ENCODE results near the gene STK33. TPM values are rescaled to one million over a fixed set of nuclear protein-coding genes. Genes with fewer than 3 reads are reported as not detected.

STK33 gene
- polyA plus RNA-seq, 1 of the 3 experiments (the other 2 are of a cell fraction): 12.3 TPM

GRCh38 chr11:8403310-8403709, 190.7 kb downstream of the STK33 start:
- H4K20me1 ChIP-seq (ENCODE audit: insufficient read depth): no peaks in the 10 kb centered on the region
- H3F3A ChIP-seq (replicated peaks; ENCODE audit: insufficient read depth): no peaks in the 10 kb centered on the region
- H3K27me3 ChIP-seq (ENCODE audit: insufficient read depth): no peaks in the 10 kb centered on the region
- H3K9ac ChIP-seq: no peak overlapping the region
- H3K4me3 ChIP-seq (ENCODE audit: low read depth in 2 of 2, low read length in 1 of 2): no peak overlapping the region
- POLR2A ChIA-PET: no interaction called here
- H3K27ac ChIP-seq (ENCODE audit: low read depth in 2 of 2, low read length in 1 of 2): no peak overlapping the region
- no peak for DNase-seq
- H3K4me1 ChIP-seq (ENCODE audit: control insufficient read depth in 1 of 2, insufficient read depth in 2 of 2, low read depth in 1 of 2, low read length in 1 of 2): no peaks in the 10 kb centered on the region
- TF ChIP-seq REST (IDR thresholded peaks at IDR 0.05; ENCODE audit: low read depth, low read length): peak; percentile 95
- TF ChIP-seq CHD2 (IDR thresholded peaks at IDR 0.05; ENCODE audit: low read length, partially characterized antibody): no peak
- 76% methylated on average over 1 of the region's 1 CpG for WGBS (ENCODE audit: low lambda C conversion rate)
- H3K9me3 ChIP-seq: no peaks in the 10 kb centered on the region; the same call in 1 of the 2 replicates
- no peaks in the 10 kb centered on the region for H3K79me2 ChIP-seq (ENCODE audit: insufficient read depth)
- CTCF ChIA-PET: no interaction called here
- no peaks in the 10 kb centered on the region for H3K36me3 ChIP-seq (replicated peaks in 1 of 2; ENCODE audit: control insufficient read depth in 1 of 2, insufficient read depth in 2 of 2, low read length in 1 of 2)
- H3K9me2 ChIP-seq: no peaks in the 10 kb centered on the region
- H2AFZ ChIP-seq (ENCODE audit: low read depth): no peak overlapping the region
- no peak overlapping the region for H3K4me2 ChIP-seq

- ChIA-PET POLR2A (no interaction called here), CTCF (interaction anchor here (0.6 to 1.8 kb wide), 2 partner anchors 11 to 12 kb away, joined by 3 to 4 read pairs; no protein-coding TSS in a partner anchor)
- no peaks in the 10 kb centered on the region for H3K36me3 ChIP-seq (replicated peaks in 1 of 2; ENCODE audit: control insufficient read depth in 1 of 2, insufficient read depth in 2 of 2, low read length in 1 of 2)
- no peak for TF ChIP-seq RAD21 (IDR thresholded peaks at IDR 0.05; ENCODE audit: low read length)
- TF ChIP-seq SMC3 (IDR thresholded peaks at IDR 0.05; ENCODE audit: low read depth, low read length): no peak
- H3K4me2 ChIP-seq: no peak overlapping the region
- H3K4me3 ChIP-seq (ENCODE audit: low read depth in 2 of 2, low read length in 1 of 2): no peak overlapping the region
- H3K27me3 ChIP-seq (ENCODE audit: insufficient read depth): no peaks in the 10 kb centered on the region
- no peak overlapping the region for H3K9ac ChIP-seq
- no peaks in the 10 kb centered on the region for H3K9me3 ChIP-seq
- no peak overlapping the region for H2AFZ ChIP-seq (ENCODE audit: low read depth)
- H4K20me1 ChIP-seq (ENCODE audit: insufficient read depth): no peaks in the 10 kb centered on the region
- 100% methylated on average over 3 of the region's 3 CpGs for WGBS (ENCODE audit: low lambda C conversion rate)
- no peak overlapping the region for H3K27ac ChIP-seq (ENCODE audit: low read depth in 2 of 2, low read length in 1 of 2)
- H3K4me1 ChIP-seq (ENCODE audit: control insufficient read depth in 1 of 2, insufficient read depth in 2 of 2, low read depth in 1 of 2, low read length in 1 of 2): peaks cover 0 to 11% of the 10 kb centered on the region in 2 experiments; a peak in 1 of 4 replicates
- no peak for DNase-seq
- H3K79me2 ChIP-seq (ENCODE audit: insufficient read depth): no peaks in the 10 kb centered on the region
- no peaks in the 10 kb centered on the region for H3K9me2 ChIP-seq
- H3F3A ChIP-seq (replicated peaks; ENCODE audit: insufficient read depth): no peaks in the 10 kb centered on the region
These were observed 201.1 kb downstream of the STK33 start for GRCh38 chr11:8392886-8393285.

GRCh38 chr11:8392166-8392565, 201.9 kb downstream of the STK33 start:
- Histone ChIP-seq H3K27ac (ENCODE audit: low read depth in 2 of 2, low read length in 1 of 2) (no peak overlapping the region), H3K36me3 (replicated peaks in 1 of 2; ENCODE audit: control insufficient read depth in 1 of 2, insufficient read depth in 2 of 2, low read length in 1 of 2) (no peaks in the 10 kb centered on the region), H3K27me3 (ENCODE audit: insufficient read depth) (no peaks in the 10 kb centered on the region), H4K20me1 (ENCODE audit: insufficient read depth) (no peaks in the 10 kb centered on the region), H3K4me1 (ENCODE audit: control insufficient read depth in 1 of 2, insufficient read depth in 2 of 2, low read depth in 1 of 2, low read length in 1 of 2) (peaks cover 0 to 11% of the 10 kb centered on the region in 2 experiments; a peak in 1 of 4 replicates), H2AFZ (ENCODE audit: low read depth) (no peak overlapping the region), H3F3A (replicated peaks; ENCODE audit: insufficient read depth) (no peaks in the 10 kb centered on the region), H3K9me2 (no peaks in the 10 kb centered on the region), H3K79me2 (ENCODE audit: insufficient read depth) (no peaks in the 10 kb centered on the region), H3K9me3 (no peaks in the 10 kb centered on the region), H3K4me2 (no peak overlapping the region), H3K4me3 (ENCODE audit: low read depth in 2 of 2, low read length in 1 of 2) (no peak overlapping the region), H3K9ac (no peak overlapping the region)
- no peak for DNase-seq
- ChIA-PET CTCF (interaction anchor here (0.5 to 1.8 kb wide), 3 partner anchors 10 to 133 kb away, joined by 3 to 4 read pairs (median 3); no protein-coding TSS in a partner anchor), POLR2A (no interaction called here)
- WGBS (ENCODE audit: low lambda C conversion rate): 69% methylated on average over 4 of the region's 4 CpGs
- TF ChIP-seq IRF3 (IDR thresholded peaks at IDR 0.05; ENCODE audit: low read depth, low read length) (no peak), CTCF (IDR thresholded peaks at IDR 0.05) (no peak), CHD2 (IDR thresholded peaks at IDR 0.05; ENCODE audit: low read length, partially characterized antibody) (no peak), SIN3A (IDR thresholded peaks at IDR 0.05; ENCODE audit: borderline replicate concordance, low read depth, low read length) (no peak), TEAD4 (IDR thresholded peaks at IDR 0.05; ENCODE audit: borderline replicate concordance, insufficient read depth) (no peak), YY1 (IDR thresholded peaks at IDR 0.05; ENCODE audit: low read depth) (no peak), RCOR1 (IDR thresholded peaks at IDR 0.05; ENCODE audit: low read length) (no peak), TAF1 (IDR thresholded peaks at IDR 0.05; ENCODE audit: borderline replicate concordance, low read depth, low read length) (no peak), MXI1 (IDR thresholded peaks at IDR 0.05; ENCODE audit: low read depth, low read length) (no peak), ELF1 (IDR thresholded peaks at IDR 0.05) (no peak), GABPA (IDR thresholded peaks at IDR 0.05; ENCODE audit: low read depth) (no peak), RXRA (IDR thresholded peaks at IDR 0.05; ENCODE audit: borderline replicate concordance, low read depth) (no peak), FOXJ3 (CRISPR knock-in tag; IDR thresholded peaks at IDR 0.05) (no peak)
